IPS-18c (cell line): ENCODE measurements around the gene CD44.

Experiments
- H3K4me3 ChIP-seq: 2 replicates; pipeline ENCODE4 v1.7.0; 2013; ENCODE audit warnings: low read depth, mild to moderate bottlenecking, low read length, moderate library complexity; ENCODE audit not compliant: insufficient read depth
- H3K9me3 ChIP-seq: one replicate; pipeline ENCODE4 v1.6.1; 2013; ENCODE audit warnings: mild to moderate bottlenecking, low read length, moderate library complexity; ENCODE audit not compliant: control insufficient read depth, insufficient read depth

Gene CD44

DNA sequence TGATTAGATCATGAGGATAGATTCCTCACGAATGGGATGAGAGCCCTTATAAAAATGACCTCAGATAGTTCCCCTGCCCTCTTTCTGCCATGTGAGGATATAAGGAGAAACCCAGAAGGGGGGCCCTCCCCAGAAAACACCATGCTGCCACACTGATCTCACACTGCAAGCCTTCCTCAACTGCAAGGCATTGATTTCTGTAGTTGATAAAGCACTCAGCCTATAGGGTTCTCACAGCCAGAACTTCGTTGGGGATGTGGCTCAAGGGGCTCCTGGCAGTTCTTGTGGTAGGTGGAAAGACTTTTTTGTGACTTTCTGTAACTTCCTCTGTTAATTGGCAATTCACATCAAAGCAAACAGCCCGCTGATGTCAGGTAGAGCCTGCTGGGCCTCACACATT is 108.9 kb downstream of the CD44 start:
- Histone ChIP-seq H3K4me3 (no peak overlapping the region), H3K9me3 (no peaks in the 10 kb centered on the region)

DNA sequence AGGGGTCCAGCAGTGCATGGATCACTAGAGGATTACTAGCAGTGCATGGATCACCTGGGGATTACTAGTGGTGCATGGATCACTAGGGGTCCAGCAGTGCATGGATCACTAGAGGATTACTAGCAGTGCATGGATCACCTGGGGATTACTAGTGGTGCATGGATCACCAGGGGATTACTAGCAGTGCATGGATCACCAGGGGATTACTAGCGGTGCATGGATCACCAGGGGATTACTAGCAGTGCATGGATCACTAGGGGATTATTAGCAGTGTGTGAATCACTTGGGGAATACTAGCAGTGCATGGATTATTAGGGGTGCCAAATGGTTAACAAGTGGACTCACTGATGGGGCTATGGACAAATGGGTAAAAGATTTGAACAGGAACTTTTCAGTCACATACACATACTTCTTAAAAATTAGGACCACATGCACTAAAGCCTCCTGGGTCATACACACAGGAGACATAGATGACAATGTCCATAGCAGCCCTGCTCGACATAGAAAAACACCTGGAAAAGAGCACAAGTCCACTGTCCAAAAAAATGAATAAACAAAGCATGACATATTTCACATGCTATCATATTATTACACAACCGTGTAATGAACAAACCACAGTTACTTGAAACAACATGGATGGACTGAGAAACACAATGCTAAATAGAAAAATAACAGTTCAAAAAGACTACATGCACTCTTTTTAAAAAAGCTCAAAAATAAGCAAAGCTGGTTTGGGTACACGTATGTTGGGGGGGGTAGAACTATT is 109.8 kb downstream of the CD44 start:
- Histone ChIP-seq H3K9me3 (no peaks in the 10 kb centered on the region), H3K4me3 (no peak overlapping the region)

DNA sequence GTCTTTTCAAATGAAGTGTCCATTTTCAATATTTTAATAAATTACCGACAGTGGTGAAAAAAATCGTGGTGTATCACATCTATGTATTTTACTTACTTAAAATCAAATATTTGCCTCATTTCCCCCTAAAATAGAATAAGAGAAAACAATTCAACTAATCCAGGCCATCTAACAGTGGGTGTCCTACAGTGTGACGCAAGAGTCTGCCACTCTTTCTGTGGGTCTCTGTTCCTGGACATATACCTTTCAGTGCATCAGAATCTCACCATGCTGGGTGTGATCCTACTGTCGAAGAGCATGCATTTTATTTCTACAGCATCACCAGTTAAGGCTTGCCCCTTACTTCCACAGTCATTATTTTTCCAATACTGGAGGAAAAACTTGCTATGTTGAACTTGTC is 111.2 kb downstream of the CD44 start:
- no peak overlapping the region for H3K4me3 ChIP-seq
- no peaks in the 10 kb centered on the region for H3K9me3 ChIP-seq

DNA sequence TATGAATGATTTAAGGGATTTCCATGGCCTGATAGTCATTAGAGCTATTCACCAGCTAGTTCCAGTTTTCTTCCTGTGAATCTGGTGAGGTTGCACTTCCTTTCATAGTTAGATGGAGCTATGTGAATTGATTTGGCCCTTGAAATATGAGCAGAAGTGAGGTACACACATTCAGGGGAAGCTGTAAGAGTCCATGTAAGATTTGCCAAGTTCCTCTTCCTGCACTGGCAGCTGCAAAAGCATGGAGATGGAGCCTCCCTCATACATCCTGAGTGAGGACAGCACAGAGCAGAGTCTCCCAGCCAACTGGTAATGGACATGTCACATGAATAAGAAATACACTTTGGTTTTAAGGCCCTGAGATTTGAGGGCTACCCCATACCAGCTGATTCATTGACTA is 111.7 kb downstream of the CD44 start:
- H3K4me3 ChIP-seq, result no peak overlapping the region
- H3K9me3 ChIP-seq, result no peaks in the 10 kb centered on the region

DNA sequence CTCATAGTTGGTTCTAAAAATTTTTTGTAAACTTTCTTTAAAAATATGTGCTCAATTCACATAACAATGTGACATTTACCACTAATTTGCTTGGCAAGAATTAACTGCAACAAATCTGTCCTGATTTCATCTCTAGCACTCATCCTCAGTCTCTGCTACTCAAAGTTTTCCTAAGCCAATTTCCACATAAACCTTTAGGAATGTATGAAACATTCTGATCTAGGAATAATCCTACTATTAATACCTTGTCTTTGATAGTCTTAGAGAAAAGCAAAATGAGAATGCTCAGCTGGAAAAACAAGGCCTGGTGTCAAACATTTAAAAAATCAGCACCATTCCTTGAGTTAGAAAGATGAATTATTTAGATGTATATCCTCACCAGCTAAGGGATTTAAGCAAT is 114.3 kb downstream of the CD44 start:
- no peak overlapping the region for H3K4me3 ChIP-seq
- no peaks in the 10 kb centered on the region for H3K9me3 ChIP-seq

DNA sequence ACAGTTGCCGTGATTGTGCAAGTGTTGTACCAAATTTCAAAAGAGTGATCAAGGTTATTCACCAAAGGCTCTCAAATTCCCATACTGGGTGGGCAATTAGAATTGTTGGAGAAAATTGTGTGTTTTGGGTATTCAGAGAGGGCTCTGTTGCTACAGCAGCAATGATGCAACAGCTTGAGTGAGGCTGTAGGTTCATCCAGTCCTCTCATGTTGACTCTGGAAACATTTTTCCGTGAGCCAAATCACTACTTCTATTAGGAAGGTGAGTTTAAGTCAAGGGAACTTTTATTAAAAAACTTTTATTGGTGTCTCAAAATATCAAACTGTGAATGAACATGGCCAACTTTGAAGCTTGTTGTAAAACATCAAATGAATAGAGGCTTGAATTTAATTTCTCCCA is 116.5 kb downstream of the CD44 start:
- H3K4me3 ChIP-seq, result no peak overlapping the region
- no peaks in the 10 kb centered on the region for H3K9me3 ChIP-seq

DNA sequence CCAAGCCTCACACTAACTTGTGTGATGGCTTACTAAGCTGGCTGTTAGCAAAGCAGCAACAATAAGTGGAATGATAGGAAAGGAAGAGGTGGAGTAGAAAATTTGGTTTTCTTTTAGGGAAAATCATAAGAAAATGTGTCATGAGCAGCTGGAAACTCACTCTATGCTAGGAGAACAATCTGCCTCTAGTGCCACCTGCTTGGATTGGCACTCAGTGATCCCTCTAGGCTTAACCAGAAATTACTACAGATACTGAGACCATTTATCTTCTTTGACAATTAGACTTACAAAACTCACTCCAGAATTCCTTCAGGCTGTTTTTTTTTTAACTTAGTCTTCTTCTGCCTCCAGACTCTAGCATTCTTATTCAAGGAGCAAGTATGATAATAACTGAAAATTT is 117.3 kb downstream of the CD44 start:
- Histone ChIP-seq H3K4me3 (no peak overlapping the region), H3K9me3 (no peaks in the 10 kb centered on the region)

DNA sequence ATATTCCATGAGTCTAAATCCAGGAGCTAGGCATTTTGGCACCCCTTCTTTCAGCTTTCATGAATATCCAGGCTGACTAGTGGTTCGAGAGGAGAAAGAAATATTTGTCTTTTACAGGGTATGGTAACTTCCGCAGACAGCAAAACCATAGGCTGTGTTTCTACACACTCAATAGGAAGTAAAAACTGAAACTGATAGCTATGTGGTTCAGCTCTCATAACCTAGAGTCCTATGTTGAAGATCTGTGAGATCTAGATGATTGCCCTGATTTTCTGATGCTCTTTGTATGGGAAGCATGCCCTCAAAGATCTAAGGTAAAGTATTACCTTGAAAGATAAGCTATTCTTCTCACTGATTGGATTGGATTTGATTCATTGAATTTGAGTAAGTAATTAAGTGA is 118.3 kb downstream of the CD44 start:
- no peak overlapping the region for H3K4me3 ChIP-seq
- H3K9me3 ChIP-seq, result no peaks in the 10 kb centered on the region

DNA sequence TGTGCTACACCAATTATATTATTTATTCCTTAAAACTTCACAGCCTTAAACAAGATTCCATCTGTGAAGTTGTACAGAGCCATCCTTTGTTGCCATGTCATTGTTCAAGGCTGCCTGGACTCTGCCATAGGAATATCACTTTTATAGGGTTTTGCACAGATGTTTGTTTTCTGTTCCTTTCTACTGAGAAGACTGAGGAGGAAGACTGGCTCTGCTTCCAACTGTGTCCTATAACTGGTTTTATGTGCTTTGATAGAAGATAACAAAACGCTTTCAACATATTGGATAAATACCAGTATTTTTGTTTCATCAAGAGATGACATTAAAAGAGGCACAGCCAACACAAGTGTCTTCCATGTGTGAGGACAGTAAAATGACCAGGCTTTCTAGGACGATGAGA is 120.6 kb downstream of the CD44 start:
- H3K4me3 ChIP-seq, result no peak overlapping the region
- H3K9me3 ChIP-seq, result no peaks in the 10 kb centered on the region

DNA sequence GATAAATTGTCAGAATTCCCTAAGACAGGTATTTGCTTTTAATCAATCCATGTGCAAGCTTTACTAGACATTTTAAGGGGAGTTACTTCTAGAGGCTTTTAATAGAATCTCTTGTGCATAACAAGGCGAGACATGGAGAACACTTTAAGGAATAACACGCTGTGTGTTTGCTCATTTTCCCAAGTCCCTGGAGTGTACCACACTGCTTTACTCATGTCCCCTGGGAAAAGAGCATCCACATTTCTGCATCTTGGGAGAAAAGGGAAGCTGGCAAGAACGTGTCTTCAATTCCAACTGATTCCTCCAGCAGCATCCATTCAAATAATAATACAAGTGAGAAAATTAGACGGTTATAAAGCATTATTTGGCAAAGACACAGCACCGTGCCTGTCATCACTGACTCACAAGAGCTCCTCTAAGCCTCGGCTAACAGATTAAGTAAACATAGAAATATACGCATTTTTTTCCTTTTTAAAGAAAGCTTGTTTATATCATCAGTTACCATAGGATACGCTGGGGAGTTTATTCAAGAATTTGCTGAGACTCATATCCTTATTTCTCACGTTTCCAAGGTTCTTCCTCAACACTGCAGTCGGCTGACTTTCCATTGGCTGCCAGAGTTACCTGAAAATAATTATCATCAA is 121.5 kb downstream of the CD44 start:
- no peaks in the 10 kb centered on the region for H3K9me3 ChIP-seq
- H3K4me3 ChIP-seq, result no peak overlapping the region

DNA sequence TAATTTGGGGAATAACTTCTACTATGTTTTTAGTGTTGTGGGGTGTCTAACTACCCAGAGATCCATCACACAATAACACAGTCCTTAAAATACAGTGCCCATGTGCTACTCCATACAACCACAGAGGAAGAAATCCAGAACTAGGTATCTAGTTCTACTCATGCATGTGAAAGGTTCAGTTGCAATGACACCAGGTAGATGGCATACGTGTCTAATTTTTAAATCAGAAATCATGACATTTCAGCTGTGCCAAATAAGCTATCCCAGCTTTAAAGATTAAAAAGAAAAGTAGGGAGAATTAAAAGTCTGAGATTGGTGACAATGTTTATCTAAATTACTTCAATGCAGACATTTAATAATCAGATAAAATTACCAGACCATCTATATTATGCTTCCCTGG is 122.2 kb downstream of the CD44 start:
- Histone ChIP-seq H3K4me3 (no peak overlapping the region), H3K9me3 (no peaks in the 10 kb centered on the region)

DNA sequence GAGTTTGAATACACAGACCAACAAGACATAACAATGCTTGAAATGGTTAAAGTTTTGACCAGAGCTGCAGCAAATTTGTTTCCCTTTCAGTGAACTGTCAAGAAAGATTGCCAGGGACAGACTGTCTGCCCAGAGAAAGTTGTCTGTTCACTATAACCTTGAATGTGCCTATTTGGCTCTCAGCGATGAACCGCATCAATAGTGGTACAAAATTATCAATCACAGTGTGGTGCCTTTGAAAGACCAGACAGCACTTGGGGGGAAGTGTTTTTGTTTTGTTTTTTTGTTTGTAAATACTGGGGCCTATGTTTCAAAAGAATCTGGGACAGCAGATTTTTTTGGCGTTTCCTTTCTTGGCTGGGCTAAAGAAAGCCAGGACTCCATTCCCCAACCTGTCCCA is 123.1 kb downstream of the CD44 start:
- H3K4me3 ChIP-seq, result no peak overlapping the region
- H3K9me3 ChIP-seq, result no peaks in the 10 kb centered on the region

DNA sequence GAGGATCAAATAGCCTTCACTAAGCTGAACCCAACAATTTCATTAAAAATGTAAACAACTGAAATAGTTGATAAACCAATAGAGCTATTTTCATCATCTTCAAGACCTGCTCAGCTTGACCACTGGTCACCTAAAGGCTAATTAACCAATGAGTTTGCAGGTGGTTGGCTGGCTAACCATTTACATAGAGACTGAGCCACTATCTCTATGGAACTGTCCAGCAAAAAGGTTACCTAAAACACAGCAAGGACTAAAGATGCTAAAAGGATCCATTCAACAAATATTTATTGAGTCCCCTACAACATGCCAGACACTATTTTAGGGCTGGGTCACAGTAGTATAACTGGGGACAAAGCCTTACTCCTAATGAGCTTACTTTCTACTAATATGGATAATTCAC is 123.8 kb downstream of the CD44 start:
- H3K9me3 ChIP-seq, result no peaks in the 10 kb centered on the region
- H3K4me3 ChIP-seq, result no peak overlapping the region

DNA sequence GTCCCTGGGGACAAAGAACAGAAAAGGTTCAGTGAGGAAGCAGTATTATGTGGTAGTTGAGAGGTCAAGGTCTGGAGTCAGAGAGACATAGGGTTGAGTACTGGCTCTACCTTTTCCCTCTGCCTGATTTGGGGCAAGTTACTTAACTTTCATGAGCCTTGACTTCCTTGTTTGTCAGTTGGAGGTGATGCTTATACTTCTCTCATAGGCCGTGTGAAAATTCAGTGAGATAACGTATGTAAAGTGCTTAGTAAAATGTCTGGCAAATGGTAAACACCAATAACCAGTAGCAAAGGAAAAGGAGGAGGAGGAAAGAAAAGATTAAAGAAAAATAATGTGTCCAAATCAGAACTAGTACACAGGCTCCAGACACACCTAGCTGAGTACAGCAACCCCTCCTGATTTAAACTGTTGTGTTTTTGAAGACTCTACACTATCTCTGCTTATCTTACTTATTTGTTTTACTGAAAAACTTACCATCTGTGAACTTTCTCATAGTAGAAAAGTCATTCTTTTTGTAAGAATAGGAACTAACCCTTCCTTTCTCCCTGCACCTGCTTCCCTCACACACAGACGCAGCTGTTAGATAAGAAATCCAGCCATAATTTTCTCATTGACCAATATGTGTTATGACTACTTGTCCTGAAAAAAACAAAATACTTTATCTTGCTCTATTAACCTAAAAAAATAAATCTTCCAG is 126.9 kb downstream of the CD44 start:
- H3K9me3 ChIP-seq, result no peaks in the 10 kb centered on the region
- H3K4me3 ChIP-seq, result no peak overlapping the region

DNA sequence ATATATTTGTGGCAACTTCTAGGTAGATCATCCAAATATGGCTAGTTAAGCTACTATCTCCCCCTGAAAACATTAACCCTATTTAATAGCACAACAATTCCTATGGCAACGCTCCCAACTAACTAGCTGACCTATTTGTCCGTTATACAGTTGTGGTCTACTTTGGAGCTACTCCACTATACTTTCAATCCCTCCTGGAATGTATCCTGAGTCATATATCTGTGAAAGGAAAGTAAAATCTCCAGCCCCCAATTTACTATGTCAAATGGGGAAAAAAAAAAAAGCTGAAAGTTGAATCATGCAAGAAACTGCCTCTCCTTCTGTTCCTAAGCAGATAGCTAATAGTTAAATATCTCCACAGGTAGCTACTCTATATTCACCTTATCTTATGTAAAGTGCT is 128.5 kb downstream of the CD44 start:
- Histone ChIP-seq H3K4me3 (no peak overlapping the region), H3K9me3 (no peaks in the 10 kb centered on the region)

DNA sequence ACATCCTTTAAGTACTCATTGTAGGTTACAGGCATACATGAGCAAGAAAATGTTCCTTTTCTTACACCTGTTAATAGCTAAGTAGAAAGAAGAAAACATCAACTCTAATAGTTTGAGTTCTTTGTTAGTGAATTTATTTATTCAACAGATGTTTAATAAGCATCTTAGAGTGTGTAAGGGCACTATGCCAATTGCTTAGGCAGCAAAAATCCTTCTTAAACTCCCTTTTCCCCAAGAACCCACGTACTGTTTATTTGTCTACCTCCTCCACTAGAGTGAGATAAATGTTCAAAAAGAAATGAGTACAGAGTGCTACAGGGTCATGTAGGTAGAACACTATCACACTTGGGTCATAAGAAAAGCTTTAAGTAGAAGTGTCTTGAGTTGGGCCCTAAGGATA is 131.4 kb downstream of the CD44 start:
- no peaks in the 10 kb centered on the region for H3K9me3 ChIP-seq

DNA sequence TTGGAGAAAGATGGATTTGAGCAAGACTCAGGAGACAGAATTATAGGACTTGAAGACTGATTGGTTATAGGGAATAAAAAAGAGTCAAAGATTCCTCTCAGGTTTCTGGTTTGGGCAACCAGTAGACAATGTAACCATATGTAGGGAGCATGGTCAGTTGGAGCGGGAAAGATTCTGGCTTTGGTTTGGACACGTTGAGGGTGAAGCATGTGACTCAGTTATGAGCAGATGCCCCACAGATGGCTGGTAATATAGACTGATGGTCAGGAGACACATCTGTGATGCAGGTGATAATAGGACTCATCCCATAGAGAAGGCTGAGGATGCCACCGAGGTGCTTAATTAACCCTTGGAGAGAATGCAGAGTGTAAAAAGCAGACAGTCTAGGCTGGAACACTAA is 132.1 kb downstream of the CD44 start:
- Histone ChIP-seq H3K9me3 (no peaks in the 10 kb centered on the region), H3K4me3 (no peak overlapping the region)

More for the DNA sequence above, 131.4 kb downstream of the CD44 start:
- no peak overlapping the region for H3K4me3 ChIP-seq

DNA sequence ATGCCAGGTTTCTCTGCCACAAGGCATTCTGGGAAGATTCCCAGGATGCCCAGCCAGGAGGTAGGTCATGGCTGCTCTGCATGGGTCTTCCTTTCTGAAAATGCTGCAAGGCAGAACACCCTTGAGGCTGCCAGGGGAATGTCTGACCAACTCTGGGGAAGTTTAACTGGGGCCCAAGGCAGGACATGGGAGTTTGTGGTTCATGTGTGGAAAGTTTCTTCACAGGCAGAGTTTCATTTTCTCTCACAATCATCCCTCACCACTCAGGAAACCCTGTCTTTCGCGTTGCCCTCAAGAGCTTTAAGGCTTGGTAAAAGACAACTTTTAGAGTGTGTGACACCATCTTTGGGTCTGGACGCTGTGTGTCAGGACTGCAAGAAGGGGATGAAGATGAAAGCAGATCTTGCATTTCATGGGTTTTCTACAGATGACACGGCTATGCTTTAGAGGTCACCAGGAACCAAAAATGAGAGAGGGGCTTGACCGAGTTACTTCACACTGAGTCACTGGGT is 133.5 kb downstream of the CD44 start:
- H3K4me3 ChIP-seq, result no peak overlapping the region
- no peaks in the 10 kb centered on the region for H3K9me3 ChIP-seq
